WTC11 (cell line): ENCODE data around the gene CORO2B.

Experiments
- ELF4 ChIP-seq: sonication (generic); formaldehyde crosslinking; IDR thresholded peaks from 2 replicates; pipeline ENCODE4 v1.8.1; 2022; ENCODE audit warnings: low read depth, mild to moderate bottlenecking, moderate library complexity, missing genetic modification reagents
- ESRRA ChIP-seq: sonication (generic); formaldehyde crosslinking; IDR thresholded peaks from 2 replicates; pipeline ENCODE4 v1.8.1; 2022; ENCODE audit warnings: mild to moderate bottlenecking, missing genetic modification reagents, borderline replicate concordance
- GABPB1 ChIP-seq: sonication (generic); formaldehyde crosslinking; IDR thresholded peaks from 2 replicates; pipeline ENCODE4 v1.8.1; 2023; ENCODE audit warnings: mild to moderate bottlenecking, missing genetic modification reagents
- MYBL2 ChIP-seq: sonication (generic); formaldehyde crosslinking; IDR thresholded peaks from 2 replicates; pipeline ENCODE4 v1.8.1; 2023; ENCODE audit warnings: mild to moderate bottlenecking, moderate library complexity, missing genetic modification reagents
- NR1H2 ChIP-seq: sonication (generic); formaldehyde crosslinking; IDR thresholded peaks from 2 replicates; pipeline ENCODE4 v1.9.0; 2021; ENCODE audit warnings: mild to moderate bottlenecking, moderate library complexity, missing genetic modification reagents
- NR2C2 ChIP-seq: sonication (generic); formaldehyde crosslinking; IDR thresholded peaks from 2 replicates; pipeline ENCODE4 v1.8.0; 2022; ENCODE audit warnings: mild to moderate bottlenecking, missing genetic modification reagents
- SMAD3 ChIP-seq: sonication (generic); formaldehyde crosslinking; IDR thresholded peaks from 2 replicates; pipeline ENCODE4 v1.8.0; 2022; ENCODE audit warnings: missing genetic modification reagents, mild to moderate bottlenecking, borderline replicate concordance
- SP1 ChIP-seq: sonication (generic); formaldehyde crosslinking; conservative IDR thresholded peaks from 2 replicates; pipeline ENCODE4 v1.8.1; 2022; ENCODE audit warnings: missing genetic modification reagents
- TF ChIP-seq, protein P1 (sequence below): sonication (generic); formaldehyde crosslinking; conservative IDR thresholded peaks from 2 replicates; pipeline ENCODE4 v1.8.1; 2022; ENCODE audit warnings: mild to moderate bottlenecking, missing genetic modification reagents
- TF ChIP-seq, protein P2 (sequence below): sonication (generic); formaldehyde crosslinking; IDR thresholded peaks from 2 replicates; pipeline ENCODE4 v1.8.0; 2022; ENCODE audit warnings: mild to moderate bottlenecking, missing genetic modification reagents
- TF ChIP-seq, protein P3 (sequence below): sonication (generic); formaldehyde crosslinking; IDR thresholded peaks from 2 replicates; pipeline ENCODE4 v1.8.0; 2023; ENCODE audit warnings: missing genetic modification reagents, mild to moderate bottlenecking, borderline replicate concordance
- TF ChIP-seq, protein P4 (sequence below): fragments of 200-600 bp; IDR thresholded peaks from 2 replicates; pipeline ENCODE4 v1.8.0; 2022; ENCODE audit warnings: antibody characterized with exemption
- TF ChIP-seq, protein P5 (sequence below): sonication (generic); formaldehyde crosslinking; IDR thresholded peaks from 2 replicates; pipeline ENCODE4 v1.8.1; 2023; ENCODE audit warnings: mild to moderate bottlenecking, missing genetic modification reagents, moderate library complexity
- TF ChIP-seq, protein P6 (sequence below): sonication (generic); formaldehyde crosslinking; IDR thresholded peaks from 2 replicates; pipeline ENCODE4 v1.8.1; 2023; ENCODE audit warnings: mild to moderate bottlenecking, missing genetic modification reagents, borderline replicate concordance

DNA sequence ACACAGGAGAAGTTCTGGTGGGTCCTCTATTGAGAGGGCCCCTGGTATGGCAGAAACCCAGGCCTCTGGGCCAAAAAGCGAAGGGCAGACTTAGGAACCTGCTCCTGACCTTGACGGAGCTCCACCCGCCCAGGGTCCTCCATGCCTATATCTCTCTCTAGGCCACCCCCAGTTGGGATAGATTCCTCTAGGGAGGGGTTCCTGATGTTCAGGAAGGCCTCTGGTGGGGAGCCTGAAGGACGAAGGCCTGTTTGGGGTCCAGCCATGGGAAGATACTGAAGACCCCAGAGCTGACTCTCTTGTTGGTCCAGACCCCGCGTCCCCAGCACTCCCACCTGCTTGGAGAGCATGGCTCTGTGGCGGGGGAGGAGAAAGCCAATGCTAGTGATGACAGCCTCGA lies 104.2 kb downstream of the CORO2B start:
- TF ChIP-seq ESRRA (no peak), GABPB1 (CRISPR knock-in tag) (no peak), NR2C2 (no peak), SMAD3 (CRISPR knock-in tag) (no peak), SP1 (no peak), ELF4 (CRISPR knock-in tag) (no peak), MYBL2 (CRISPR knock-in tag) (no peak), NR1H2 (CRISPR knock-in tag) (no peak)
- TF ChIP-seq, protein P1, sequence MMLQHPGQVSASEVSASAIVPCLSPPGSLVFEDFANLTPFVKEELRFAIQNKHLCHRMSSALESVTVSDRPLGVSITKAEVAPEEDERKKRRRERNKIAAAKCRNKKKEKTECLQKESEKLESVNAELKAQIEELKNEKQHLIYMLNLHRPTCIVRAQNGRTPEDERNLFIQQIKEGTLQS (CRISPR knock-in tag): no peak
- TF ChIP-seq, protein P2, sequence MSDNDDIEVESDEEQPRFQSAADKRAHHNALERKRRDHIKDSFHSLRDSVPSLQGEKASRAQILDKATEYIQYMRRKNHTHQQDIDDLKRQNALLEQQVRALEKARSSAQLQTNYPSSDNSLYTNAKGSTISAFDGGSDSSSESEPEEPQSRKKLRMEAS (CRISPR knock-in tag): no peak
- TF ChIP-seq, protein P3, sequence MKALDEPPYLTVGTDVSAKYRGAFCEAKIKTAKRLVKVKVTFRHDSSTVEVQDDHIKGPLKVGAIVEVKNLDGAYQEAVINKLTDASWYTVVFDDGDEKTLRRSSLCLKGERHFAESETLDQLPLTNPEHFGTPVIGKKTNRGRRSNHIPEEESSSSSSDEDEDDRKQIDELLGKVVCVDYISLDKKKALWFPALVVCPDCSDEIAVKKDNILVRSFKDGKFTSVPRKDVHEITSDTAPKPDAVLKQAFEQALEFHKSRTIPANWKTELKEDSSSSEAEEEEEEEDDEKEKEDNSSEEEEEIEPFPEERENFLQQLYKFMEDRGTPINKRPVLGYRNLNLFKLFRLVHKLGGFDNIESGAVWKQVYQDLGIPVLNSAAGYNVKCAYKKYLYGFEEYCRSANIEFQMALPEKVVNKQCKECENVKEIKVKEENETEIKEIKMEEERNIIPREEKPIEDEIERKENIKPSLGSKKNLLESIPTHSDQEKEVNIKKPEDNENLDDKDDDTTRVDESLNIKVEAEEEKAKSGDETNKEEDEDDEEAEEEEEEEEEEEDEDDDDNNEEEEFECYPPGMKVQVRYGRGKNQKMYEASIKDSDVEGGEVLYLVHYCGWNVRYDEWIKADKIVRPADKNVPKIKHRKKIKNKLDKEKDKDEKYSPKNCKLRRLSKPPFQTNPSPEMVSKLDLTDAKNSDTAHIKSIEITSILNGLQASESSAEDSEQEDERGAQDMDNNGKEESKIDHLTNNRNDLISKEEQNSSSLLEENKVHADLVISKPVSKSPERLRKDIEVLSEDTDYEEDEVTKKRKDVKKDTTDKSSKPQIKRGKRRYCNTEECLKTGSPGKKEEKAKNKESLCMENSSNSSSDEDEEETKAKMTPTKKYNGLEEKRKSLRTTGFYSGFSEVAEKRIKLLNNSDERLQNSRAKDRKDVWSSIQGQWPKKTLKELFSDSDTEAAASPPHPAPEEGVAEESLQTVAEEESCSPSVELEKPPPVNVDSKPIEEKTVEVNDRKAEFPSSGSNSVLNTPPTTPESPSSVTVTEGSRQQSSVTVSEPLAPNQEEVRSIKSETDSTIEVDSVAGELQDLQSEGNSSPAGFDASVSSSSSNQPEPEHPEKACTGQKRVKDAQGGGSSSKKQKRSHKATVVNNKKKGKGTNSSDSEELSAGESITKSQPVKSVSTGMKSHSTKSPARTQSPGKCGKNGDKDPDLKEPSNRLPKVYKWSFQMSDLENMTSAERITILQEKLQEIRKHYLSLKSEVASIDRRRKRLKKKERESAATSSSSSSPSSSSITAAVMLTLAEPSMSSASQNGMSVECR (CRISPR knock-in tag): no peak
- TF ChIP-seq, protein P4, sequence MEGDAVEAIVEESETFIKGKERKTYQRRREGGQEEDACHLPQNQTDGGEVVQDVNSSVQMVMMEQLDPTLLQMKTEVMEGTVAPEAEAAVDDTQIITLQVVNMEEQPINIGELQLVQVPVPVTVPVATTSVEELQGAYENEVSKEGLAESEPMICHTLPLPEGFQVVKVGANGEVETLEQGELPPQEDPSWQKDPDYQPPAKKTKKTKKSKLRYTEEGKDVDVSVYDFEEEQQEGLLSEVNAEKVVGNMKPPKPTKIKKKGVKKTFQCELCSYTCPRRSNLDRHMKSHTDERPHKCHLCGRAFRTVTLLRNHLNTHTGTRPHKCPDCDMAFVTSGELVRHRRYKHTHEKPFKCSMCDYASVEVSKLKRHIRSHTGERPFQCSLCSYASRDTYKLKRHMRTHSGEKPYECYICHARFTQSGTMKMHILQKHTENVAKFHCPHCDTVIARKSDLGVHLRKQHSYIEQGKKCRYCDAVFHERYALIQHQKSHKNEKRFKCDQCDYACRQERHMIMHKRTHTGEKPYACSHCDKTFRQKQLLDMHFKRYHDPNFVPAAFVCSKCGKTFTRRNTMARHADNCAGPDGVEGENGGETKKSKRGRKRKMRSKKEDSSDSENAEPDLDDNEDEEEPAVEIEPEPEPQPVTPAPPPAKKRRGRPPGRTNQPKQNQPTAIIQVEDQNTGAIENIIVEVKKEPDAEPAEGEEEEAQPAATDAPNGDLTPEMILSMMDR: no peak
- TF ChIP-seq, protein P5, sequence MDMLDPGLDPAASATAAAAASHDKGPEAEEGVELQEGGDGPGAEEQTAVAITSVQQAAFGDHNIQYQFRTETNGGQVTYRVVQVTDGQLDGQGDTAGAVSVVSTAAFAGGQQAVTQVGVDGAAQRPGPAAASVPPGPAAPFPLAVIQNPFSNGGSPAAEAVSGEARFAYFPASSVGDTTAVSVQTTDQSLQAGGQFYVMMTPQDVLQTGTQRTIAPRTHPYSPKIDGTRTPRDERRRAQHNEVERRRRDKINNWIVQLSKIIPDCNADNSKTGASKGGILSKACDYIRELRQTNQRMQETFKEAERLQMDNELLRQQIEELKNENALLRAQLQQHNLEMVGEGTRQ (CRISPR knock-in tag): no peak
- TF ChIP-seq, protein P6, sequence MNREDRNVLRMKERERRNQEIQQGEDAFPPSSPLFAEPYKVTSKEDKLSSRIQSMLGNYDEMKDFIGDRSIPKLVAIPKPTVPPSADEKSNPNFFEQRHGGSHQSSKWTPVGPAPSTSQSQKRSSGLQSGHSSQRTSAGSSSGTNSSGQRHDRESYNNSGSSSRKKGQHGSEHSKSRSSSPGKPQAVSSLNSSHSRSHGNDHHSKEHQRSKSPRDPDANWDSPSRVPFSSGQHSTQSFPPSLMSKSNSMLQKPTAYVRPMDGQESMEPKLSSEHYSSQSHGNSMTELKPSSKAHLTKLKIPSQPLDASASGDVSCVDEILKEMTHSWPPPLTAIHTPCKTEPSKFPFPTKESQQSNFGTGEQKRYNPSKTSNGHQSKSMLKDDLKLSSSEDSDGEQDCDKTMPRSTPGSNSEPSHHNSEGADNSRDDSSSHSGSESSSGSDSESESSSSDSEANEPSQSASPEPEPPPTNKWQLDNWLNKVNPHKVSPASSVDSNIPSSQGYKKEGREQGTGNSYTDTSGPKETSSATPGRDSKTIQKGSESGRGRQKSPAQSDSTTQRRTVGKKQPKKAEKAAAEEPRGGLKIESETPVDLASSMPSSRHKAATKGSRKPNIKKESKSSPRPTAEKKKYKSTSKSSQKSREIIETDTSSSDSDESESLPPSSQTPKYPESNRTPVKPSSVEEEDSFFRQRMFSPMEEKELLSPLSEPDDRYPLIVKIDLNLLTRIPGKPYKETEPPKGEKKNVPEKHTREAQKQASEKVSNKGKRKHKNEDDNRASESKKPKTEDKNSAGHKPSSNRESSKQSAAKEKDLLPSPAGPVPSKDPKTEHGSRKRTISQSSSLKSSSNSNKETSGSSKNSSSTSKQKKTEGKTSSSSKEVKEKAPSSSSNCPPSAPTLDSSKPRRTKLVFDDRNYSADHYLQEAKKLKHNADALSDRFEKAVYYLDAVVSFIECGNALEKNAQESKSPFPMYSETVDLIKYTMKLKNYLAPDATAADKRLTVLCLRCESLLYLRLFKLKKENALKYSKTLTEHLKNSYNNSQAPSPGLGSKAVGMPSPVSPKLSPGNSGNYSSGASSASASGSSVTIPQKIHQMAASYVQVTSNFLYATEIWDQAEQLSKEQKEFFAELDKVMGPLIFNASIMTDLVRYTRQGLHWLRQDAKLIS (CRISPR knock-in tag): no peak
